GM12874 (cell line): ENCODE measurements around the gene PCNX4.
A peak's percentile ranks its signal among the peaks of the same experiment; 100 is the strongest.

Experiments
- TF ChIP-seq, protein P1 (sequence below): IDR thresholded peaks from 2 replicates; pipeline ENCODE4 v1.5.1; 2011; ENCODE audit warnings: low read depth, mild to moderate bottlenecking, control low read depth, low read length, moderate library complexity; ENCODE audit not compliant: insufficient read depth

Gene PCNX4

DNA sequence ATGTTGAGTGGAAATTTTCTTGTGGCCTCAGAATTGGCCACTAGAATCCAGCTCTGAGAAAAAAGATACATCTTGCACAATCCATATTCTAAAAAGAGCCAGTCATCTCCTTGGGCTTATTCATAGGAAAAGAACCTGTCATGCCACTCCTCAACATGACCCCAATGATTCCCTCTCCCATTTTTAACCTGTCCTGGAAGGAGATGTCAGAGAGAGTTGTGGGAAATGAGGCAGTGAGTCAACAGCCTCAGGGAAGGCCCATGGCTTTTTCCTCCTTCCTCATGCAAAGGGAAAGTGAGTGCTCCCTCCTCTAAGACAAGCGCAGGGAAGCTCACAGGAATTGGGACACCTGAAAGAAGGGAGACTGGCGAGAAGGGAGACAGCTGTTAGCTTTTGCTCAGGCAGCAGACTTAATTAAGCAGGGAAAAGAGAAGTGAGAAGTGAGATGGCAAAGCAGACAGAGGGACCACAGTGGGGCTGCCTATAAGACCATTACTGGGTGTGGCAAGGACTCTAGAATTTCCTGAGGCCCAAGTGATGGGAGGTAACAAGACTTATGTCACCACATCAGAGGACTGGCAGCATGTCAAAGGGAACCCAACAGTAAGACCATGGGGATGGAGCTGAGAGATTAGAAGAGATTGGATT lies 83.7 kb downstream of the PCNX4 start:
- TF ChIP-seq, protein P1, sequence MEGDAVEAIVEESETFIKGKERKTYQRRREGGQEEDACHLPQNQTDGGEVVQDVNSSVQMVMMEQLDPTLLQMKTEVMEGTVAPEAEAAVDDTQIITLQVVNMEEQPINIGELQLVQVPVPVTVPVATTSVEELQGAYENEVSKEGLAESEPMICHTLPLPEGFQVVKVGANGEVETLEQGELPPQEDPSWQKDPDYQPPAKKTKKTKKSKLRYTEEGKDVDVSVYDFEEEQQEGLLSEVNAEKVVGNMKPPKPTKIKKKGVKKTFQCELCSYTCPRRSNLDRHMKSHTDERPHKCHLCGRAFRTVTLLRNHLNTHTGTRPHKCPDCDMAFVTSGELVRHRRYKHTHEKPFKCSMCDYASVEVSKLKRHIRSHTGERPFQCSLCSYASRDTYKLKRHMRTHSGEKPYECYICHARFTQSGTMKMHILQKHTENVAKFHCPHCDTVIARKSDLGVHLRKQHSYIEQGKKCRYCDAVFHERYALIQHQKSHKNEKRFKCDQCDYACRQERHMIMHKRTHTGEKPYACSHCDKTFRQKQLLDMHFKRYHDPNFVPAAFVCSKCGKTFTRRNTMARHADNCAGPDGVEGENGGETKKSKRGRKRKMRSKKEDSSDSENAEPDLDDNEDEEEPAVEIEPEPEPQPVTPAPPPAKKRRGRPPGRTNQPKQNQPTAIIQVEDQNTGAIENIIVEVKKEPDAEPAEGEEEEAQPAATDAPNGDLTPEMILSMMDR: no peak

DNA sequence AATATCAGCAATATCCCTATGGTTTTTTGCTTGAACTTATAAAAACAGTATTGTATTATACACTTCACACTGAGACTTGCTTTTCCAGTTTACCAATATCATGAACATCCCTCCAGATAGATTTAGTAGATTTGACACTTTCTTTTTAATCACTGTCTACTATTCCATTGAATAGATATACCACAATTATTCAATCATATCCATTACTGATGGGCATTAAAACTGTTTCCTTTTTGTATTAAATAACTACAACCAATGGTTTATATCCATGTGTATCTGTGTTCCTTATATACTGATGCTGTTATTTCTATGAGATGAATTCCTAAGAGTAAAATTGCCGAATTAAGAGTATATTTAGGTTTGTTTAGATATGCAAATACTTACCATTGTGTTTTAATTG lies 86.4 kb downstream of the PCNX4 start:
- TF ChIP-seq, protein P1: no peak

DNA sequence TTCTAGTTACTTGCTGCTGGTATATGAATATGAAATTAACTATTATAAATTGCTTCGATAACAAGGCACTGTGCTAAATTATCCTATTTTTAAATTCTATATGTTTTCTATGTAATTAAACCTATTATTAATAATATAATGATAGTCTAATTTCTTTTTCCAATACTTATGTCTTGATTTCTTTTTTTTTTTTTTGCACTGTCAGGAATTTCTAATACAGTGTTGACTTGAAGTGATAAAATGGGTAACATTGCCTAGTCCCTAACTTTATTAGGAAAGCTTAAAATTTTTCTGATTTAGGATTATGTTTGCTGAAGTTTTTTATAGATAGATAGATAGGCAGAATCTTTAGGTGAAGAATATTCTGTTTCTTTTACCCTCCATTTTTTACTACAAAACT lies 87.1 kb downstream of the PCNX4 start:
- TF ChIP-seq, protein P1: no peak

DNA sequence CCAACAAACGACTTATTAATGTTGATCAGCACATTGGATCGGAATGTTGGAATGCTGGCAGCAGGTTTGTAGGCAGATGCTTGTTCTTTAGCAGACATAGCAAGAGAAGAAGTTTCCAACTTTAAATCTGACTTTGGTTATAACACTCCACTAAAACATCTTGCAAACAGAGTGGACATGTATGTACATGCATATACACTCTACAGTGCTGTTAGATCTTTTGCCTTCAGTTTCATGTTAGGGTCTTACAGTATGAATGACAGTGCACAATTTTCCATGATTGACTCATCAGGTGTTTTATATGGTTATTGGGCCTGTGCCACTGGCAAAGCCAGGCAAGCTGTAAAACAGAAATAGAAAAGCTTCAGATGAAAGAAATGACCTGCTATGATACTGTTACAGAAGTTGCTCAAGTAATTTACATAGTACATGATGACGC lies 87.7 kb downstream of the PCNX4 start:
- TF ChIP-seq, protein P1: no peak

DNA sequence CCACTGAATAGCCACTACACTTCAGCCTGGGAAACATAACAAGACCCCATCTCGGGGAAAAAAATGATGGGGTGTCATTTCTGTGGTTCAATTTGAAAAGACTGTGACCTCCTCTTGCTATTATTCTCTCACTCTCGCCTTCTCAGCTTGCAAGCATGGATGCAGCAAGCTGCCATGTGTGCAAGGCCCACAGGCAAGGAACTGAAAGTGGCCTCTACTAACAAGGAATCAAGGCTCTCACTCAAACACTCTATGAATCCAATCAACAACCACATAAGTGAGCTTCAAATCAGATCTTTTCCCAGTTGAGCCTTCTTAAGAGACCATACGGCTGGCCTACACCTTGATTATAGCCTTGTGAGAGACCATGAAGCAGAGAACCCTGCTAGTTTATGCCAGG lies 91.4 kb downstream of the PCNX4 start:
- TF ChIP-seq, protein P1: no peak

DNA sequence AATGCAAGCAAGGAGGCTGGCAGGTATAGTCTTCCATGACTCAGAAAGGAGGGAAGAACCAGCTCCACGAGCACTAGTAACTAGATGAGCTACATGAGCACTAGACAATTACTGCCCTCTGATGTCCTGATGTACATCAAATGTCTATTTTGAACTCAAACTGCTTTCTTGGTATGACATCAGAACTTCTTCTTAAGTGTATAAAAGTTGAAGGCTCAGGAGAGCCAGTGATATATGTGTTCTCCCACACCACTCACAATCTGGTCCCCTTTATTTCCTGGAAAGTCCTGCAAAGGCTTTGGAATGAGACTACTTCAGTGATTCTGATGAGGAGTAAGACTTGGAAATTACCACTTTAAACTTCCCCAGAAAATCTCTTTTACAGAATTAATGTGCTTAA lies 92.0 kb downstream of the PCNX4 start:
- TF ChIP-seq, protein P1: no peak

DNA sequence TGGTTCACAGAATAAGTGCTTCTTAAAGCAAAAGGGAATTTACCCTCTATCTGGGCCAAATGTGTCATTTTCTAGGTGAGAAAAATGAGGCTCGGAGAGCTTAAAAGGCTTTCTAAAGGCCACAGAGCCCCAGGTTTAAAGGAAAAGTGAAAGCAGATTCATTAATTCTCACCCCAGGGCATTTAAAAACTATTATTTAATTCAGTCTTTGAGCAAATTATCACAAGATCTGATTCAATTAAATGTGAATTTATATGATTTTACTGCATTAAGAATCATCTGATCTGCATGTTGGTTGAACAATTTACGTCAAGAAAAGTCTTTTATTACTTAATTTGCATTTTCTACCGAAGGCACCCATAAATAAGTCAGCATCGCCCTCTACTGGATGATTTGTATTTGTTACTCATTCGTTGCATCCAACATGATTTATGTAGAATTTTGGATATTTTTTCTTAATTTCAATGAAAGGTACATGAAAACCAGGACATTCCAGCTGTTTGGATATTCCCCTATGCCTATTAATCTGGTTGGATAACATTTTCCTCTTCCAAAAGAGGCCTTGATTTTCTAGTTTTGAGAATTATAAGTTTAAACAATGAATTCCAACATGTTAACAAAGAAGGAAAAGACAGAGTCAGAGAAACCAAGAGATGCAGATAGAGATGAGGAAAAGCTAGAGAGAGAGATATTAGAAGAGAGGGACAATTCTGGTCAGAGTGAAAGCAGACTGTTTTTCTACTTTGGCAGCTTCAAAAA lies 92.6 kb downstream of the PCNX4 start:
- TF ChIP-seq, protein P1: peak; percentile 20; the same call in 1 of the 2 replicates
